ENCODE measurements around the gene NELL1.
"Not testable (repeated sequence)": the region's sequence is repeated elsewhere in the genome, so short reads cannot be mapped to it uniquely, and the experiment has no call there.

NELL1 gene

GRCh38 chr11:21264125-21264524 is 594.7 kb downstream of the NELL1 start:
- H3K36me3 ChIP-seq (ENCODE audit: insufficient read depth, low read length) = no peaks in the 10 kb centered on the region
- no peaks in the 10 kb centered on the region for H4K20me1 ChIP-seq (ENCODE audit: insufficient read depth, low read length)
- TF ChIP-seq EZH2 (IDR thresholded peaks at IDR 0.05; ENCODE audit: borderline replicate concordance, low read depth, low read length, severe bottlenecking) (no peak), CTCF (IDR thresholded peaks at IDR 0.05; ENCODE audit: borderline replicate concordance, extremely low read depth, low read length, poor library complexity, severe bottlenecking) (no peak)
- no peak overlapping the region for H3K4me2 ChIP-seq (ENCODE audit: insufficient read depth, low read length)
- H3K79me2 ChIP-seq (ENCODE audit: insufficient read depth, low read length) = no peaks in the 10 kb centered on the region
- H3K9me3 ChIP-seq (ENCODE audit: insufficient read depth, low read length, severe bottlenecking) = no peaks in the 10 kb centered on the region
- no peak overlapping the region for H2AFZ ChIP-seq (ENCODE audit: low read depth, low read length)
- H3K27me3 ChIP-seq (ENCODE audit: insufficient read depth, low read length, poor library complexity) = no peaks in the 10 kb centered on the region
- no peak overlapping the region for H3K27ac ChIP-seq (ENCODE audit: low read length)
- H3K4me1 ChIP-seq (ENCODE audit: insufficient read depth, low read length) = no peaks in the 10 kb centered on the region
- DNase-seq = no peak
- no peak overlapping the region for H3K4me3 ChIP-seq (ENCODE audit: low read depth in 1 of 2, low read length in 2 of 2)
- no peak for ATAC-seq (ENCODE audit: insufficient read depth, low read depth)
- H3K9ac ChIP-seq (ENCODE audit: low read depth, low read length) = no peak overlapping the region

- no peak overlapping the region for H3K27ac ChIP-seq (ENCODE audit: low read length)
These were observed 598.6 kb downstream of the NELL1 start for GRCh38 chr11:21268036-21268435.

DNA sequence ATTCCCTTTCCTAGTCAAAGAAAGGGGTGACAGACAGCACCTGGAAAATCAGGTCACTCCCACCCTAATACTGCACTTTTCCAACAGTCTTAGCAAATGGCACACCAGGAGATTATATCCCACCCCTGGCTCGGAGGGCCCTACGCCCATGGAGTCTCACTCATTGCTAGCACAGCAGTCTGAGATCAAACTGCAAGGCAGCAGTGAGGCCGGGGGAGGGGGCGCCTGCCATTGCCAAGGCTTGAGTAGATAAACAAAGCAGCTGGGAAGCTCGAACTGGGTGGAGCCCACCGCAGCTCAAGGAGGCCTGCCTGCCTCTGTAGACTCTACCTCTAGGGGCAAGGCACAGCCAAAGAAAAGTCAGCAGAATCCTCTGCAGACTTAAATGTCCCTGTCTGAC is 602.8 kb downstream of the NELL1 start:
- H2AFZ ChIP-seq (ENCODE audit: low read depth, low read length); DNase-seq; H3K9ac ChIP-seq (ENCODE audit: low read depth, low read length); H3K4me1 ChIP-seq (ENCODE audit: insufficient read depth, low read length); H3K4me2 ChIP-seq (ENCODE audit: insufficient read depth, low read length); H3K79me2 ChIP-seq (ENCODE audit: insufficient read depth, low read length); H3K36me3 ChIP-seq (ENCODE audit: insufficient read depth, low read length); H3K27me3 ChIP-seq (ENCODE audit: insufficient read depth, low read length, poor library complexity); H4K20me1 ChIP-seq (ENCODE audit: insufficient read depth, low read length); H3K4me3 ChIP-seq (ENCODE audit: low read depth in 1 of 2, low read length in 2 of 2); ATAC-seq (ENCODE audit: insufficient read depth, low read depth); H3K27ac ChIP-seq (ENCODE audit: low read length); H3K9me3 ChIP-seq (ENCODE audit: insufficient read depth, low read length, severe bottlenecking): not testable (repeated sequence)

More at GRCh38 chr11:21268036-21268435, 598.6 kb downstream of the NELL1 start:
- H3K27me3 ChIP-seq (ENCODE audit: insufficient read depth, low read length, poor library complexity) = no peaks in the 10 kb centered on the region
- no peak for DNase-seq
- no peak for TF ChIP-seq CTCF (IDR thresholded peaks at IDR 0.05; ENCODE audit: borderline replicate concordance, extremely low read depth, low read length, poor library complexity, severe bottlenecking)
- TF ChIP-seq EZH2 (IDR thresholded peaks at IDR 0.05; ENCODE audit: borderline replicate concordance, low read depth, low read length, severe bottlenecking) = no peak
- H3K9me3 ChIP-seq (ENCODE audit: insufficient read depth, low read length, severe bottlenecking) = no peaks in the 10 kb centered on the region
- no peak overlapping the region for H3K4me2 ChIP-seq (ENCODE audit: insufficient read depth, low read length)
- no peaks in the 10 kb centered on the region for H3K36me3 ChIP-seq (ENCODE audit: insufficient read depth, low read length)
- no peak overlapping the region for H3K4me3 ChIP-seq (ENCODE audit: low read depth in 1 of 2, low read length in 2 of 2)
- no peak overlapping the region for H2AFZ ChIP-seq (ENCODE audit: low read depth, low read length)
- H4K20me1 ChIP-seq (ENCODE audit: insufficient read depth, low read length) = no peaks in the 10 kb centered on the region
- no peaks in the 10 kb centered on the region for H3K79me2 ChIP-seq (ENCODE audit: insufficient read depth, low read length)
- no peaks in the 10 kb centered on the region for H3K4me1 ChIP-seq (ENCODE audit: insufficient read depth, low read length)
- ATAC-seq (ENCODE audit: insufficient read depth, low read depth) = no peak
- H3K9ac ChIP-seq (ENCODE audit: low read depth, low read length) = no peak overlapping the region

- H3K79me2 ChIP-seq (ENCODE audit: insufficient read depth, low read length) = no peaks in the 10 kb centered on the region
- H3K9me3 ChIP-seq (ENCODE audit: insufficient read depth, low read length, severe bottlenecking) = no peaks in the 10 kb centered on the region
These were observed 609.5 kb downstream of the NELL1 start for GRCh38 chr11:21278840-21279239.

More at GRCh38 chr11:21278840-21279239, 609.5 kb downstream of the NELL1 start:
- TF ChIP-seq CTCF (IDR thresholded peaks at IDR 0.05; ENCODE audit: borderline replicate concordance, extremely low read depth, low read length, poor library complexity, severe bottlenecking) (no peak), EZH2 (IDR thresholded peaks at IDR 0.05; ENCODE audit: borderline replicate concordance, low read depth, low read length, severe bottlenecking) (no peak)
- H3K9ac ChIP-seq (ENCODE audit: low read depth, low read length) = no peak overlapping the region
- H3K27me3 ChIP-seq (ENCODE audit: insufficient read depth, low read length, poor library complexity) = no peaks in the 10 kb centered on the region
- no peaks in the 10 kb centered on the region for H3K4me1 ChIP-seq (ENCODE audit: insufficient read depth, low read length)
- no peak for DNase-seq
- no peak overlapping the region for H3K4me2 ChIP-seq (ENCODE audit: insufficient read depth, low read length)
- H3K36me3 ChIP-seq (ENCODE audit: insufficient read depth, low read length) = no peaks in the 10 kb centered on the region
- ATAC-seq (ENCODE audit: insufficient read depth, low read depth) = no peak
- no peak overlapping the region for H2AFZ ChIP-seq (ENCODE audit: low read depth, low read length)
- H3K27ac ChIP-seq (ENCODE audit: low read length) = no peak overlapping the region
- H4K20me1 ChIP-seq (ENCODE audit: insufficient read depth, low read length) = no peaks in the 10 kb centered on the region
- no peak overlapping the region for H3K4me3 ChIP-seq (ENCODE audit: low read depth in 1 of 2, low read length in 2 of 2)
